ENCODE measurements around the gene PIGU. TPM values are rescaled to one million over a fixed set of nuclear protein-coding genes. Genes with fewer than 3 reads are reported as not detected.

The PIGU gene
- total RNA-seq, 8 experiments from 2014 or later = 13.4 to 30.9 (median 26.7) TPM

DNA sequence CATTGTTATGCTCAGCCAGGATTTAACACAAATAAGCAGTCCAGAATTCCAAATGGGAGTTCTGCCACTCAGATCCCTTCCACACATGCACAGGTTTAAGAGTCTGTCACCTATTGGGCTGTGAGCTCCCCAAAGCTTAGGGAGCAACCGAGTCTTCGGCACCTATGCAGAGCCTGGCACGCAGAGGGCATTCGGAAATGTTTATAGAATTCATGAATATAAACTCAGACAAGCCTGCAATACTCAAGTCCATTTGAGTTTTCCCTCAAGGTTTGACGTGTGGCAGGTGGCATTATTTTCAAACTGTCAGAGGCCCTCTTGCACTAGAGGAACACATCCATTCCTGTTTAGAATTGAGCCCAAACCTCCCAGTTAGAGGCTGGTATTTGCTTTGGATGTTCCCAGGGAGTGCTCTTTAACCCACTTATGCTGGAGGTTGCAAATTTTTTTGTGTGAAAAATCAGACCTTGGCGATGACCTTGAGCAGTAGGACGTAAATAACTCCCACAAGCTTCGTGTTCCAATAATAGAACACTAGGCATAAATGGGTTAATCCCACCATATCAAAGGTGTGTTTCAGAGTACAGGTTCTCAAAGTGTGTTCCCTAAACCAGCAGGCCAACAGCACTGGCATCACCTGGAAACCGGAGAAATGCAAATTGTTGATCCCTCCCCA is 90.3 kb downstream of the PIGU start:
- ATAC-seq (replicated peaks in 6 of 8) = no peak
- H3K27ac ChIP-seq = no peak overlapping the region
- no peak overlapping the region for H3K4me3 ChIP-seq
- H3K4me1 ChIP-seq (replicated peaks in 1 of 2) = peaks cover 0 to 4% of the 10 kb centered on the region in 2 donors
- in situ Hi-C loops (cut with MboI; ENCODE audit: low pct_unique_long_range_greater_than_20kb in 2 of 9, low sequenced_read_pairs in 9 of 9, unreplicated experiment in 9 of 9) = no loop called here
- WGBS, 10 experiments = 67 to 100% (median 97%) methylated on average over 1 to 7 of the region's 9 CpGs; no CpG with 5 or more reads in 3 of the 10 experiments

GRCh38 chr20:34585019-34585418 is 91.9 kb downstream of the PIGU start:
- in situ Hi-C loops (cut with MboI; ENCODE audit: low pct_unique_long_range_greater_than_20kb in 2 of 9, low sequenced_read_pairs in 9 of 9, unreplicated experiment in 9 of 9) = no loop called here
- no peak for ATAC-seq (replicated peaks in 6 of 8)
- 92 to 100% (median 100%) methylated on average over 1 to 5 of the region's 5 CpGs; no CpG with 5 or more reads in 4 of the 10 experiments for WGBS, 10 experiments
- Histone ChIP-seq H3K4me3 (no peak overlapping the region), H3K27ac (no peak overlapping the region), H3K4me1 (replicated peaks in 1 of 2) (peaks cover 0 to 6% of the 10 kb centered on the region in 2 donors)

DNA sequence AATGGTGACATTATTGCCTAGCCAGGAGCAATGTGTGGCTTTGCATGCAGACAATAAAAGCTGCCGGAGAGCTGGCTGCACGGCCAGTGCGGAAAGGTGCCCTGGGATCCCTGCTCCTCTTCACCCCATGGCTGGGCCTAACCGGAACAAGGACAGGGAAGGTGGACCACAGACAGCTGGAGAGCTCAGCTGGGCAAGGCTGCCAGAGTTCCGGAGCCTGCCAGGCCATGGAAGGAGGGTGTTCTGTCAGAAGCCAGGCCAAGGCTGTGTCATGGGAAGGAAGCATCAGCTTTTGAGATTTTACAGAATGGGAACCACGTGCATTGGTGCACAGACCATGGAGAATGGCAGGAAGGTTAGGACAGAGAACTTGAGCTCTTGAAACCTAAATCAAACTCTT is 93.3 kb downstream of the PIGU start:
- WGBS, 10 experiments = 67 to 93% (median 82%) methylated on average over 1 to 6 of the region's 6 CpGs; no CpG with 5 or more reads in 2 of the 10 experiments
- no peak overlapping the region for H3K27ac ChIP-seq
- no peak overlapping the region for H3K4me3 ChIP-seq
- peaks cover 0 to 6% of the 10 kb centered on the region in 2 donors for H3K4me1 ChIP-seq (replicated peaks in 1 of 2)
- ATAC-seq (replicated peaks in 6 of 8) = no peak
- in situ Hi-C loops (cut with MboI; ENCODE audit: low pct_unique_long_range_greater_than_20kb in 2 of 9, low sequenced_read_pairs in 9 of 9, unreplicated experiment in 9 of 9) = no loop called here

DNA sequence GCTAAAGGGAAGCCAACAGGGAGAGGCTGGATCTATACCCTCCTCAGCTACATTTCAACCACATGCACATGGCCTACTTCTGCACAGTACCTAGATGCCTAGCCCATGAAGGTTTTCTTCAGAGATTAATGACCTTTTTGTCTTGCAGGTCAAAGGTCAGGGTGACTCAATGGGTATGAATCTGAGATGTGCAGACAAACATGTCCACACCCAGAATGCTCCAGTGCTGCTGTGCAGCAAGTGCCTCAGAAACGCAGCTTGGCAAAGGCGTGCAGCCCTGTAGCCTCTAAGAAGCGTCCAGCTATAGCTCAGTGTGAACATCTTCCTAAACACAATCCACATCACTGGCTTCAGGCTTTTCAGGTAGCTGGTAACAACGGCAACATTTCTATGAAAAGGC is 94.0 kb downstream of the PIGU start:
- in situ Hi-C loops (cut with MboI; ENCODE audit: low pct_unique_long_range_greater_than_20kb in 2 of 9, low sequenced_read_pairs in 9 of 9, unreplicated experiment in 9 of 9) = no loop called here
- no peak overlapping the region for H3K27ac ChIP-seq
- ATAC-seq (replicated peaks in 6 of 8) = no peak
- H3K4me1 ChIP-seq (replicated peaks in 1 of 2) = peaks cover 0 to 6% of the 10 kb centered on the region in 2 donors
- 40 to 100% (median 77%) methylated on average over 1 to 4 of the region's 4 CpGs; no CpG with 5 or more reads in 4 of the 10 experiments for WGBS, 10 experiments
- no peak overlapping the region for H3K4me3 ChIP-seq

DNA sequence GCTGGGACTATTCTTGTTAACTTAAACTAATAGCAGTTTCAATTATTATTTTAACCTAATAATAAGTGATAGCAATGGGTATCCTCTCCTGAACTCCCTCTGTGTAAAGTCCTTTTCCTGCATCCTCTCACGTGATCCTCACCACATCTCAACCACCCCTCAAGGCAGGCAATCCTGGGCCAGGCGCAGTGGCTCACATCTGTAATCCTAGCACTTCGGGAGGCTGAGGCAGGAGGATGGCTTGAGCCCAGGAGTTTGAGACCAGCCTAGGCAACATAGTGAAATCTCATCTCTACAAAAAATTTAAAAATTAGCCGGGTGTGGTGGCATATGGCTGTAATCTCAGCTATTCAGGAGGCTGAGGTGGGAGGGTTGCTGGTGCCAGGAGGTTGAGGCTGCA is 94.7 kb downstream of the PIGU start:
- WGBS, 10 experiments = 75 to 100% (median 91%) methylated on average over 1 to 4 of the region's 4 CpGs; no CpG with 5 or more reads in 4 of the 10 experiments
- no peak for ATAC-seq (replicated peaks in 6 of 8)
- Histone ChIP-seq H3K4me3 (no peak overlapping the region), H3K27ac (no peak overlapping the region), H3K4me1 (replicated peaks in 1 of 2) (peaks cover 0 to 6% of the 10 kb centered on the region in 2 donors)
- in situ Hi-C loops (cut with MboI; ENCODE audit: low pct_unique_long_range_greater_than_20kb in 2 of 9, low sequenced_read_pairs in 9 of 9, unreplicated experiment in 9 of 9) = no loop called here

DNA sequence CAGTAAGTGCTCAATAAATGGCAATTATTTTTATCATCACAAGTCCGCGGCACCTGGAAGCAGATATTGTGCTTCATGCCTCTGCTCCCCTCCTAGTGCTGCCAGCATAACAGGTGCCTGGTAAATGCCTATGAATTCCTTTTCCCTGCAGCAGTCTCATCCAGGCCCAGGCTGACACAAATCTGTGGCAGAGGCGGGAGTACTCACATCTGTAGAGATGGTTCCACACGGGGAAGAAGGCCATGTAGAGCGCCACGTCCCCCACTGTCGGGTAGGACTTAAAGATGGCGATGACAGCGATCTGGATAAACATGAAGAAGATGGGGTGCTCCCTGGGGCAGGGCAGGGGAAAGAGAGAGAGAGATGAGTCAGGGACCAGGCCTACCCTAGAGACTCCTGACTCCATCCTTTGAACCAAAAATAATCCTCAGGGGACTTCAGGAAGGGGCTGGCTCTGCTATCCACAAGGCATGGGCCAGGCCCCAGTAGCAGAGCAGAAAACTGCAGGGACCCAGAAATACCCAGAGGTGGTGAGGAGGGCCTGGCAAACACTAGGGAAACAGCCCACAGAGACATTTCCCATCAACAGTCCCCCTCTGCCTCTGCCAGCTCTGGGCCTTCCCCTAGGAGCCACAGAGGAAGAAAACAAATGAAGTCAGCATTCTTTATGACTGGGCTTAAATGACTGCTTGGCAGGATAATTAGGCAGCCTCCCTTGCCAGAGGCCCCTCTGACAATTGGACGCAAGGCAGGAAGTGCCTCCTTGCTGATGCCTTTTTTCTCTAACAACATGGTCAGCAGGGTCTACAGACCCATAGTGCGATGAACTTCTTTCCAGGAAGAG is 95.3 kb downstream of the PIGU start:
- WGBS, 10 experiments = 14 to 100% (median 71%) methylated on average over 1 to 8 of the region's 11 CpGs; no CpG with 5 or more reads in 1 of the 10 experiments
- Histone ChIP-seq H3K4me3 (no peak overlapping the region), H3K27ac (no peak overlapping the region), H3K4me1 (replicated peaks in 1 of 2) (peaks cover 0 to 6% of the 10 kb centered on the region in 2 donors)
- in situ Hi-C loops (cut with MboI; ENCODE audit: low pct_unique_long_range_greater_than_20kb in 2 of 9, low sequenced_read_pairs in 9 of 9, unreplicated experiment in 9 of 9) = no loop called here
- ATAC-seq (replicated peaks in 6 of 8) = peak; percentile 25 to 91 (median 83)

GRCh38 chr20:34579979-34580940 is 96.6 kb downstream of the PIGU start:
- peak in 2 of 8 experiments; percentile 24 to 62 for ATAC-seq (replicated peaks in 6 of 8)
- Histone ChIP-seq H3K4me3 (no peak overlapping the region), H3K27ac (no peak overlapping the region), H3K4me1 (replicated peaks in 1 of 2) (peaks cover 0 to 6% of the 10 kb centered on the region in 2 donors)
- in situ Hi-C loops (cut with MboI; ENCODE audit: low pct_unique_long_range_greater_than_20kb in 2 of 9, low sequenced_read_pairs in 9 of 9, unreplicated experiment in 9 of 9) = no loop called here
- WGBS, 10 experiments = 64 to 100% (median 83%) methylated on average over 1 to 5 of the region's 7 CpGs; no CpG with 5 or more reads in 1 of the 10 experiments

DNA sequence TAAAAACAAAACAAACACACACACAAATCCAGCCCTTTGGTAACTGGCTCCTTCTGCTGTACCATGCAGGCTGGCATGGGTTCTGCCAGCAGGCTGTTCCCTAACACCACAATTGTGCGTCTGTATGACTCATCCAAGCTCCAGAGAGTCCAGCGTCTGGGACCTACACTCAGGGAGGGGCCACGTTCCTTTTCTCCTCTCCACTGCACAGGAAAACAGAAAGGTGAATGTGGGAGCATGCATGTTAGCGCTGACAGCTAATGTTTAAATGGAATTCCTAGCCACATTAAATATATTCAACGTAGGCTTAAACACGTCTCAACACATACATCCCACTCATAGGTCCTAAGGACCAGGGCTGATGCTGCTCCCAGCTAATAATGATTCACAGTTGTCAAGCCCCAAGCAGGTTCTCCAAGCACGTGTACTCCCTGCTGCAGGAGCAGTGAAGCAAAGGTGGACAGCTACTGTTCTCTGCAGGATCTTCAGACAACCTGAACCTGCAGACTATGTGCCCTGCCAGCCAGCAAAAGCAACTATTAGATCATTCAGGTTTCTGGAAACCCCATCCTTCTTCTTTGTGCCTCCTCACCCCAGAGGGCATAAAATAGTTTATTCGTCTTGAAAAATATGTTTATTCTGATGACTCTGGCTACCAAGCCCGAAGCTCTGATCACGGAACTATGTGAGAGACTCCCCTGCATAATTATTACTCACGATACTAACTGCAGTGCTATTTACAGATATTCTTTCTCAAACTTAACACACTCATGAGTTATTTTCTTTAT is 97.5 kb downstream of the PIGU start:
- WGBS, 10 experiments = 8 to 100% (median 78%) methylated on average over 1 to 8 of the region's 11 CpGs; no CpG with 5 or more reads in 1 of the 10 experiments
- H3K27ac ChIP-seq = no peak overlapping the region
- ATAC-seq (replicated peaks in 6 of 8) = peak; percentile 67 to 92 (median 85)
- in situ Hi-C loops (cut with MboI; ENCODE audit: low pct_unique_long_range_greater_than_20kb in 2 of 9, low sequenced_read_pairs in 9 of 9, unreplicated experiment in 9 of 9) = no loop called here
- H3K4me3 ChIP-seq = no peak overlapping the region
- H3K4me1 ChIP-seq (replicated peaks in 1 of 2) = peaks cover 0 to 6% of the 10 kb centered on the region in 2 donors

GRCh38 chr20:34578521-34578920 is 98.4 kb downstream of the PIGU start:
- no peak overlapping the region for H3K27ac ChIP-seq
- in situ Hi-C loops (cut with MboI; ENCODE audit: low pct_unique_long_range_greater_than_20kb in 2 of 9, low sequenced_read_pairs in 9 of 9, unreplicated experiment in 9 of 9) = no loop called here
- H3K4me3 ChIP-seq = no peak overlapping the region
- WGBS, 10 experiments = 53 to 100% (median 99%) methylated on average over 1 to 6 of the region's 6 CpGs; no CpG with 5 or more reads in 2 of the 10 experiments
- no peak for ATAC-seq (replicated peaks in 6 of 8)
- H3K4me1 ChIP-seq (replicated peaks in 1 of 2) = peaks cover 0 to 6% of the 10 kb centered on the region in 2 donors

DNA sequence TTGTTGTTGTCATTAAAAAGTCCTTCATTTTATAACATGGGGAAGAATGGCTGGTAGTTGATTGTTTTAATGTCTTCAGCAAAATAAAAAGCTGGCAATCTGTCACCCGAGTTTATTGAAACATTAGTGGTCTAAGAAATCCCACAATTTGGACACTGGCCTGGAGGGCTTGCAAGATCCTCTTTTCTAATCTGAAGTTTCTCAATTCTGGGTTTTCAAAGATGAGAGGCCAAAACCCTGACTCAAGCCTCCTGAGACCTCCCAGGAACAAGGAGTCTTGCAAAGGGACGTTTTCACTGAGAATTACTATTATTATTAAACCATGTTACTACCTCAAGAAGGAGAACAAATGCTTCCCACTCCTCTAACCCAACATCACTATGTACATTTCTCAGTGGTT is 98.9 kb downstream of the PIGU start:
- H3K27ac ChIP-seq = no peak overlapping the region
- H3K4me3 ChIP-seq = no peak overlapping the region
- peaks cover 0 to 6% of the 10 kb centered on the region in 2 donors for H3K4me1 ChIP-seq (replicated peaks in 1 of 2)
- ATAC-seq (replicated peaks in 6 of 8) = no peak
- WGBS, 10 experiments = 29 to 100% (median 80%) methylated on average over 1 to 2 of the region's 2 CpGs; no CpG with 5 or more reads in 2 of the 10 experiments
- in situ Hi-C loops (cut with MboI; ENCODE audit: low pct_unique_long_range_greater_than_20kb in 2 of 9, low sequenced_read_pairs in 9 of 9, unreplicated experiment in 9 of 9) = no loop called here

- no peak overlapping the region for H3K27ac ChIP-seq
- in situ Hi-C loops (cut with MboI; ENCODE audit: low pct_unique_long_range_greater_than_20kb in 2 of 9, low sequenced_read_pairs in 9 of 9, unreplicated experiment in 9 of 9) = no loop called here
Observed at GRCh38 chr20:34577061-34577460, 99.8 kb downstream of the PIGU start.

GRCh38 chr20:34575756-34576155 is 101.1 kb downstream of the PIGU start:
- in situ Hi-C loops (cut with MboI; ENCODE audit: low pct_unique_long_range_greater_than_20kb in 2 of 9, low sequenced_read_pairs in 9 of 9, unreplicated experiment in 9 of 9) = no loop called here
- Histone ChIP-seq H3K4me1 (replicated peaks in 1 of 2) (no peaks in the 10 kb centered on the region), H3K4me3 (no peak overlapping the region), H3K27ac (no peak overlapping the region)
- ATAC-seq (replicated peaks in 6 of 8) = no peak
- 80 to 100% (median 100%) methylated on average over 1 to 3 of the region's 4 CpGs; no CpG with 5 or more reads in 5 of the 10 experiments for WGBS, 10 experiments

More at GRCh38 chr20:34577061-34577460, 99.8 kb downstream of the PIGU start:
- 77 to 100% (median 91%) methylated on average over 3 to 4 of the region's 4 CpGs; no CpG with 5 or more reads in 6 of the 10 experiments for WGBS, 10 experiments
- H3K4me3 ChIP-seq = no peak overlapping the region
- H3K4me1 ChIP-seq (replicated peaks in 1 of 2) = peaks cover 0 to 6% of the 10 kb centered on the region in 2 donors
- no peak for ATAC-seq (replicated peaks in 6 of 8)

All from motor neuron (in vitro differentiated cells).